Neural progenitor cell (in vitro differentiated cells): Measurements from ENCODE around the gene STARD9.

Source experiments
- EZH2 ChIP-seq: fragments of 200-600 bp; sonication (generic); IDR thresholded peaks from 2 replicates; pipeline ENCODE4 v1.6.1; 2017; ENCODE audit warnings: antibody characterized with exemption, mild to moderate bottlenecking, moderate library complexity
- TF ChIP-seq, protein P1 (sequence below): fragments of 200-600 bp; sonication (generic); IDR thresholded peaks from 2 replicates; pipeline ENCODE4 v1.5.1; 2017; ENCODE audit warnings: antibody characterized with exemption, mild to moderate bottlenecking

DNA sequence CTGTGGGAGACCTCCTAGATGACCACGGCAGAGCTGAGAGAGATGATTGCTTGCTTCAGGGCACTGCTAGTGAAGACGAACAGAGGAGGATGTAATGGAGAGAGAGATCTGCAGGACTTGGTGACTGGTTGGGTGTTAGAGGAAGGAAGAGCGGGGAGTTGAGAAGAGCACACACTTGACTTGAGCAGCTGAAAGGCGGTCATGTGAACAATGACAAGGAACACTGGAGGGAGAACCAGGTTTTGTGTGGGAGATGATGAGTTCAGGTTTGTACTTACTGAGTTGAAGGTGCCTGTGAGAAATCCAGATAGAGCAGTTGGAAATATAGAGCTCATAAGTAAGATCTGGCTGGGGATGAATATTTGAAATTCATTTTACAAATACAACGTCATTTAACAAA is 121.2 kb downstream of the STARD9 start:
- TF ChIP-seq, protein P1, sequence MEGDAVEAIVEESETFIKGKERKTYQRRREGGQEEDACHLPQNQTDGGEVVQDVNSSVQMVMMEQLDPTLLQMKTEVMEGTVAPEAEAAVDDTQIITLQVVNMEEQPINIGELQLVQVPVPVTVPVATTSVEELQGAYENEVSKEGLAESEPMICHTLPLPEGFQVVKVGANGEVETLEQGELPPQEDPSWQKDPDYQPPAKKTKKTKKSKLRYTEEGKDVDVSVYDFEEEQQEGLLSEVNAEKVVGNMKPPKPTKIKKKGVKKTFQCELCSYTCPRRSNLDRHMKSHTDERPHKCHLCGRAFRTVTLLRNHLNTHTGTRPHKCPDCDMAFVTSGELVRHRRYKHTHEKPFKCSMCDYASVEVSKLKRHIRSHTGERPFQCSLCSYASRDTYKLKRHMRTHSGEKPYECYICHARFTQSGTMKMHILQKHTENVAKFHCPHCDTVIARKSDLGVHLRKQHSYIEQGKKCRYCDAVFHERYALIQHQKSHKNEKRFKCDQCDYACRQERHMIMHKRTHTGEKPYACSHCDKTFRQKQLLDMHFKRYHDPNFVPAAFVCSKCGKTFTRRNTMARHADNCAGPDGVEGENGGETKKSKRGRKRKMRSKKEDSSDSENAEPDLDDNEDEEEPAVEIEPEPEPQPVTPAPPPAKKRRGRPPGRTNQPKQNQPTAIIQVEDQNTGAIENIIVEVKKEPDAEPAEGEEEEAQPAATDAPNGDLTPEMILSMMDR: no peak
- no peak for TF ChIP-seq EZH2
